NCI-H446 (cell line): ENCODE results near the gene GNE.
A peak's percentile ranks its signal among the peaks of the same experiment; 100 is the strongest.

ENCODE experiments used
- DNase-seq, 2 experiments: peaks; one replicate each; lab custom pipeline; 2025; lab: John Stamatoyannopoulos, UW

Gene GNE

GRCh38 chr9:36169166-36169565, 89.1 kb downstream of the GNE start, which contains the start of gene CCIN:
CCIN (plus strand) TSS chr9:36169388; CDS start chr9:36169503, 115 bp downstream.
- DNase-seq = no peak

- peak; percentile 50 to 85 for DNase-seq
These were observed 91.9 kb downstream of the GNE start for GRCh38 chr9:36166168-36166927.

- DNase-seq = no peak
These were observed 92.5 kb downstream of the GNE start for GRCh38 chr9:36165826-36166167.

- DNase-seq = no peak
These were observed 93.3 kb downstream of the GNE start for GRCh38 chr9:36164989-36165388.
